Activated CD8-positive, alpha-beta T cell treated with anti-CD3 and anti-CD28 coated beads for 36 hours (primary cell): ENCODE data around the gene CNPY4. TPM values are rescaled to one million over a fixed set of nuclear protein-coding genes. Genes with fewer than 3 reads are reported as not detected.
A peak's percentile ranks its signal among the peaks of the same experiment; 100 is the strongest.

ENCODE experiments used
- ATAC-seq: fragments of 200-7000 bp; cut with Tn5 transposase; one replicate; pipeline ENCODE4 v1.10.0; 2021; ENCODE audit warnings: mild to moderate bottlenecking, moderate library complexity
- CTCF ChIA-PET: fragments of 350-600 bp; sonication (Branson Sonifier 250); formaldehyde crosslinking; loops from one replicate; lab custom pipeline; 2021; ENCODE audit warnings: antibody characterized with exemption; lab: Charles Lee
- POLR2A ChIA-PET: fragments of 350-600 bp; sonication (Branson Sonifier 250); formaldehyde crosslinking; loops from one replicate; lab custom pipeline; 2021; ENCODE audit warnings: antibody characterized with exemption; lab: Charles Lee
- DNase-seq: peaks from one replicate; pipeline ENCODE4 v3.0.0-alpha.2; 2020
- H3K27ac Mint-ChIP-seq: one replicate; pipeline ENCODE4 v1.8.0; 2021; ENCODE audit warnings: mild to moderate bottlenecking, mixed read lengths
- H3K27me3 Mint-ChIP-seq: one replicate; pipeline ENCODE4 v1.8.0; 2021; ENCODE audit warnings: mixed read lengths
- H3K36me3 Mint-ChIP-seq: one replicate; pipeline ENCODE4 v1.8.0; 2021; ENCODE audit warnings: low read depth, mixed read lengths
- H3K4me1 Mint-ChIP-seq: one replicate; pipeline ENCODE4 v1.8.0; 2021; ENCODE audit warnings: low read depth, mixed read lengths
- H3K4me3 Mint-ChIP-seq: one replicate; pipeline ENCODE4 v1.8.0; 2021; ENCODE audit warnings: mild to moderate bottlenecking, moderate library complexity, mixed read lengths
- H3K9me3 Mint-ChIP-seq: one replicate; pipeline ENCODE4 v1.8.0; 2021; ENCODE audit warnings: mixed read lengths
- CTCF ChIP-seq: fragments of 200-600 bp; IDR thresholded peaks from one replicate; pipeline ENCODE4 v1.8.0; 2022; ENCODE audit warnings: antibody characterized with exemption, mild to moderate bottlenecking
- intact Hi-C: fragments of 100-400 bp; cut with micrococcal nuclease; formaldehyde crosslinking; loops from one replicate; pipeline ENCODE4 v1.10.0; 2022
- total RNA-seq, 2 experiments: library from RNA; stranded (reverse); gene quantifications; one replicate each; pipeline ENCODE4 v1.2.3, GENCODE V29; 2021

CNPY4 gene
- total RNA-seq, 2 experiments from 2014 or later, result 9.8 to 10.4 TPM

DNA sequence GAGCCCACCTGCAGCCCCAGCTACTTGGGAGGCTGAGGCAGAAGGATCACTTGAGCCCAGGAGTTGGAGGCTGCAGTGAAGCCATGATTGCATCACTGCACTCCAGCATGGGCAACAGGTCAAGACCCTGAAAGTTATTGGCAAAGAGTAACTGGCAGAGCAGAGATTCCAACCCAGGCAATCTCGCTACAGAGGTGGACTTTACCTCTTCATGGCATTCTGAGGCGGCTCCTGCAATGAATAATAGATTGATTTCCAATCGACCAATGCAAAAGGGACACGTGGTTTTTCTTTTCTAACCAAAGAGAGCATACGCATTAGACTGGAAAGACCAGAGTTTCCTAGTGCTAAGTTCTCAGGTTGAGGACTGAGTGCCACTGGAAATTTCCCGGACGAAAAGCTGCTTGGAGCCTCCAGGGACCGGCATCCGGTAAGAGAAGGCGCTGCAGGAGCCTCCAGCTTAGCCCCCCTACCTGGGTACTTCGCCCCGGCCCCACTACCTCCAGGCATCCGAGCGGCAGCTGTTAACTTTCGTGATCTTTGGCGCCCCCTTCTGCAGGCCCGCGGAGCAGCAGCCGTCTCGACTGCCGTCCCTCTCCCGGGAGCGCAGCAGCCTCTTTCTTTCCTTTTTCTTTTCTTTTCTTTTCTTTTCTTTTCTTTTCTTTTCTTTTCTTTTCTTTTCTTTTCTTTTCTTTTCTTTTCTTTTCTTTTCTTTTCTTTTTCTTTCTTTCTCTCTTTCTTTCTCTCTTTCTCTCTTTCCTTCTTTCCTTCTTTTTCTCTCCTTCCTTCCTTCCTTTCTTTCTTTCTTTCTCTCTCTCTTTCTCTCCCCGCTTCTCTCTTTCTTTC lies 11.4 kb downstream of the CNPY4 start:
- Mint-ChIP-seq H3K9me3 (no peaks in the 10 kb centered on the region), H3K4me3 (no peak overlapping the region), H3K27me3 (no peaks in the 10 kb centered on the region), H3K36me3 (peaks cover 1% of the 10 kb centered on the region), H3K4me1 (peaks cover 8% of the 10 kb centered on the region), H3K27ac (no peak overlapping the region)
- DNase-seq (peak; percentile 94), ATAC-seq (peak; percentile 30)
- peak; percentile 98 for TF ChIP-seq CTCF
- intact Hi-C loops, result loop anchor here (10.0 kb wide), 1 partner anchor 274 kb away; no protein-coding TSS in a partner anchor
- ChIA-PET POLR2A (interaction anchor here (1.4 to 1.6 kb wide), 2 partner anchors 16 to 30 kb away, joined by 4 to 5 read pairs; partner anchors contain the start of gene MCM7), CTCF (interaction anchor here (0.6 to 5.5 kb wide), 48 partner anchors 9 to 616 kb away, joined by 3 to 60 read pairs (median 4); partner anchors contain the start of genes AP4M1, COPS6, GAL3ST4 and GJC3)

GRCh38 chr7:100132126-100132525 lies 12.7 kb downstream of the CNPY4 start:
- DNase-seq, result no peak
- intact Hi-C loops, result loop anchor here (10.0 kb wide), 1 partner anchor 273 kb away; no protein-coding TSS in a partner anchor
- Mint-ChIP-seq H3K27ac (no peak overlapping the region), H3K36me3 (no peaks in the 10 kb centered on the region), H3K4me3 (no peak overlapping the region), H3K4me1 (peaks cover 8% of the 10 kb centered on the region), H3K27me3 (no peaks in the 10 kb centered on the region), H3K9me3 (no peaks in the 10 kb centered on the region)
- no peak for ATAC-seq
- CTCF ChIA-PET, result interaction anchor here (0.9 to 5.5 kb wide), 42 partner anchors 8 to 574 kb away, joined by 3 to 60 read pairs (median 5); partner anchors contain the start of genes AP4M1, CNPY4, GAL3ST4 and LAMTOR4
- no peak for TF ChIP-seq CTCF
- POLR2A ChIA-PET, result interaction anchor here (1.0 to 1.1 kb wide), 2 partner anchors 23 to 36 kb away, joined by 3 read pairs; no protein-coding TSS in a partner anchor

- peak; percentile 97 for TF ChIP-seq CTCF
- Mint-ChIP-seq H3K9me3 (no peaks in the 10 kb centered on the region), H3K27ac (no peak overlapping the region), H3K36me3 (no peaks in the 10 kb centered on the region), H3K27me3 (no peaks in the 10 kb centered on the region), H3K4me1 (peaks cover 10% of the 10 kb centered on the region), H3K4me3 (no peak overlapping the region)
- ChIA-PET POLR2A (interaction anchor here (0.7 to 1.1 kb wide), 4 partner anchors 10 to 37 kb away, joined by 3 to 5 read pairs (median 3); no protein-coding TSS in a partner anchor), CTCF (interaction anchor here (0.6 to 5.5 kb wide), 52 partner anchors 9 to 573 kb away, joined by 3 to 60 read pairs (median 4); partner anchors contain the start of genes AP4M1, CNPY4, GAL3ST4 and LAMTOR4)
- DNase-seq (peak; percentile 78), ATAC-seq (peak; percentile 82)
- intact Hi-C loops, result loop anchor here (10.0 kb wide), 1 partner anchor 272 kb away; no protein-coding TSS in a partner anchor
Measured at GRCh38 chr7:100132697-100133151, 13.3 kb downstream of the CNPY4 start.

DNA sequence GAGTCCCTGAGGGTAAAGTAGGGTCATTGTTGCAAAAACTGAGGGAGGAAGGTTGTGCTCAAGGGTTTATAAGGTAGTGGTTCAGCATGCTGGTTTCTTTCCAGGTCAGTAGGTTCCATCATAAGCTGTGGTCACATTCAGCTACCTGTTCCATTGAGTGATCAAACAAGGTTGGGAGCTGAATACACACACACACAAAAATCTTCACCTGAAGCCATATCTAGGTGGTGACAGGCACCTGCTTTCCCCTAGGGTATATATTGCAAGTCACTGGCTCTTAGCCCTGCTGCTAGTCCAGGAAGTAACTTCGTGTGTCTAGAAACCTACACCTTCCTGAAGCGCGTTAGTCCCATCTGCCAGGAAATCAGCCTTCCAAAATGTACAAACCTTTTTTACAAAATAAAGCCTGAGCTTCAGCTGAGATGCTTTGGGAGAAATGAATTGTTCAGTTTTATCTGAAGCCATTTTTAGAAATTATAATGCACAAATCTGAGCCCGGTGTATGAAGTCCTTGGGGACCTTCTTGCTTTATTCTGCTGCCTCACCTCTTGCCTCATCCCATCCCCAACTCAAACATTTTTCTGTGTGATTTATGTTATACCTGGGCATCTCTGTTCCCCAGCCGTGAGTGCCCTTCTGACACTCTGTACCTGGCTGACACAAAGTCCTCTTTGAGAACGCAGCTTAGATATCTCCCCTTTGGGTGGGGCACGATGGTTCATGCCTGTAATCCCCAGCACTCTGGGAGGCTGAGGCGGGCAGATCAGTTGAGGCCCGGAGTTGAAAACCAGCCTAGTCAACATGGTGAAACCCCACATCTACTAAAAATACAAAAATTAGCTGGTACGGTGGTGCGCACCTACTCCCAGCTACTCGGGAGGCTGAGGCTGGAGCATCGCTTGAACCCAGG lies 18.7 kb downstream of the CNPY4 start:
- H3K27me3 Mint-ChIP-seq, result no peaks in the 10 kb centered on the region
- DNase-seq (no peak), ATAC-seq (no peak)
- H3K4me1 Mint-ChIP-seq, result peaks cover 13% of the 10 kb centered on the region
- CTCF ChIA-PET, result interaction anchor here (0.9 to 2.9 kb wide), 5 partner anchors 10 to 270 kb away, joined by 3 to 11 read pairs (median 5); partner anchors contain the start of gene LAMTOR4
- no peaks in the 10 kb centered on the region for H3K36me3 Mint-ChIP-seq
- TF ChIP-seq CTCF, result no peak
- POLR2A ChIA-PET, result interaction anchor here (1.1 to 1.5 kb wide), 3 partner anchors 10 to 37 kb away, joined by 3 read pairs; partner anchors contain the start of genes LAMTOR4 and MCM7
- no peaks in the 10 kb centered on the region for H3K9me3 Mint-ChIP-seq
- peak overlapping the region; percentile 65 for H3K27ac Mint-ChIP-seq
- intact Hi-C loops, result loop anchor here (10.0 kb wide), 1 partner anchor 267 kb away; no protein-coding TSS in a partner anchor
- no peak overlapping the region for H3K4me3 Mint-ChIP-seq
